HEK293 (cell line): Measurements from ENCODE around the gene ITSN2.

Experiments
- CTCF ChIA-PET: fragments of 350-600 bp; formaldehyde crosslinking; extraction: SDS; loops from one replicate; lab custom pipeline; 2021; ENCODE audit warnings: antibody characterized with exemption; lab: Yijun Ruan, JAX
- POLR2A ChIA-PET: fragments of 300-600 bp; formaldehyde crosslinking; extraction: SDS; loops from one replicate; lab custom pipeline; 2020; ENCODE audit warnings: antibody characterized with exemption, inconsistent platforms; lab: Yijun Ruan, JAX
- H3K27ac ChIP-seq: fragments of 200-500 bp; sonication (Bioruptor generic); 2 replicates; pipeline ENCODE4 v1.5.1; 2014; ENCODE audit warnings: low read depth, low read length, control low read depth, inconsistent platforms; ENCODE audit errors: extremely low read depth
- H3K36me3 ChIP-seq, 2 experiments: fragments of 200-500 bp in 1 of 2; sonication (Bioruptor generic) in 1 of 2; 1 replicate in 1 of 2; 2 replicates in 1 of 2; pipeline ENCODE4 v1.5.1; 2014 to 2017; ENCODE audit warnings: inconsistent platforms in 2 of 2, low read length in 2 of 2; ENCODE audit not compliant: control insufficient read depth in 2 of 2, insufficient read depth in 1 of 2
- H3K4me1 ChIP-seq: fragments of 200-500 bp; sonication (Bioruptor generic); 2 replicates; pipeline ENCODE4 v1.5.1; 2014; ENCODE audit warnings: mild to moderate bottlenecking, low read length, inconsistent platforms; ENCODE audit not compliant: control insufficient read depth, insufficient read depth
- H3K4me3 ChIP-seq: 2 replicates; pipeline ENCODE4 v1.5.1; 2011; ENCODE audit warnings: low read depth, mild to moderate bottlenecking, control low read depth, low read length, moderate library complexity
- H3K9me3 ChIP-seq: fragments of 200-500 bp; sonication (Bioruptor generic); 2 replicates; pipeline ENCODE4 v1.5.1; 2014; ENCODE audit warnings: low read depth, low read length, inconsistent platforms; ENCODE audit not compliant: control insufficient read depth, insufficient read depth
- GLIS1 ChIP-seq: fragments of 450-650 bp; formaldehyde crosslinking; IDR thresholded peaks from 2 replicates; pipeline ENCODE4 v1.5.1; 2016; ENCODE audit warnings: missing biosample characterization, missing genetic modification characterization
- HOXD13 ChIP-seq: sonication (generic); formaldehyde crosslinking; IDR thresholded peaks from 2 replicates; pipeline ENCODE4 v1.8.0; 2022; ENCODE audit warnings: missing genetic modification reagents, borderline replicate concordance
- OSR2 ChIP-seq: fragments of 450-650 bp; formaldehyde crosslinking; IDR thresholded peaks from 2 replicates; pipeline ENCODE4 v1.5.1; 2016; ENCODE audit warnings: missing biosample characterization, missing genetic modification characterization
- PRDM10 ChIP-seq: fragments of 450-650 bp; formaldehyde crosslinking; IDR thresholded peaks from 2 replicates; pipeline ENCODE4 v1.5.1; 2016; ENCODE audit warnings: missing biosample characterization, missing genetic modification characterization
- SALL2 ChIP-seq: fragments of 450-650 bp; formaldehyde crosslinking; IDR thresholded peaks from 2 replicates; pipeline ENCODE4 v1.5.0; 2017; ENCODE audit warnings: missing biosample characterization, mild to moderate bottlenecking, missing genetic modification characterization, borderline replicate concordance
- ZNF10 ChIP-seq: fragments of 450-650 bp; formaldehyde crosslinking; IDR thresholded peaks from 2 replicates; pipeline ENCODE4 v1.5.1; 2017; ENCODE audit warnings: missing biosample characterization, missing genetic modification characterization
- ZNF202 ChIP-seq: fragments of 450-650 bp; formaldehyde crosslinking; IDR thresholded peaks from 2 replicates; pipeline ENCODE4 v1.5.1; 2016; ENCODE audit warnings: missing biosample characterization, missing genetic modification characterization, borderline replicate concordance
- ZNF404 ChIP-seq: fragments of 450-650 bp; formaldehyde crosslinking; IDR thresholded peaks from 2 replicates; pipeline ENCODE4 v1.5.1; 2017; ENCODE audit warnings: missing biosample characterization, missing genetic modification characterization
- ZNF596 ChIP-seq: fragments of 450-650 bp; IDR thresholded peaks from 2 replicates; pipeline ENCODE4 v1.5.0; 2018; ENCODE audit warnings: missing biosample characterization, mild to moderate bottlenecking, missing genetic modification characterization, moderate library complexity
- ZNF621 ChIP-seq: fragments of 450-650 bp; formaldehyde crosslinking; IDR thresholded peaks from 2 replicates; pipeline ENCODE4 v1.5.1; 2017; ENCODE audit warnings: missing biosample characterization, missing genetic modification characterization
- ZNF707 ChIP-seq: fragments of 450-650 bp; formaldehyde crosslinking; IDR thresholded peaks from 2 replicates; pipeline ENCODE4 v1.5.1; 2016; ENCODE audit warnings: missing biosample characterization, missing genetic modification characterization
- ZNF785 ChIP-seq: fragments of 450-650 bp; formaldehyde crosslinking; IDR thresholded peaks from 2 replicates; pipeline ENCODE4 v1.5.1; 2016; ENCODE audit warnings: missing biosample characterization, missing genetic modification characterization
- ZNF792 ChIP-seq: fragments of 450-650 bp; formaldehyde crosslinking; IDR thresholded peaks from 2 replicates; pipeline ENCODE4 v1.5.1; 2016; ENCODE audit warnings: missing biosample characterization, missing genetic modification characterization
- ZSCAN30 ChIP-seq: fragments of 450-650 bp; IDR thresholded peaks from 2 replicates; pipeline ENCODE4 v1.5.1; 2018; ENCODE audit warnings: missing biosample characterization, mild to moderate bottlenecking, missing genetic modification characterization, moderate library complexity
- TF ChIP-seq, protein P1 (sequence below): fragments of 450-650 bp; formaldehyde crosslinking; IDR thresholded peaks from 2 replicates; pipeline ENCODE4 v1.5.1; 2016; ENCODE audit warnings: missing biosample characterization, missing genetic modification characterization
- TF ChIP-seq, protein P2 (sequence below): fragments of 450-650 bp; formaldehyde crosslinking; IDR thresholded peaks from 2 replicates; pipeline ENCODE4 v1.5.1; 2016; ENCODE audit warnings: missing biosample characterization, missing genetic modification characterization
- TF ChIP-seq, protein P3 (sequence below): fragments of 450-650 bp; formaldehyde crosslinking; IDR thresholded peaks from 2 replicates; pipeline ENCODE4 v1.5.1; 2017; ENCODE audit warnings: missing biosample characterization, missing genetic modification characterization
- TF ChIP-seq, protein P4 (sequence below): fragments of 450-650 bp; formaldehyde crosslinking; IDR thresholded peaks from 2 replicates; pipeline ENCODE4; 2016; ENCODE audit warnings: missing biosample characterization, missing genetic modification characterization
- TF ChIP-seq, protein P5 (sequence below): fragments of 450-650 bp; formaldehyde crosslinking; IDR thresholded peaks from 2 replicates; pipeline ENCODE4 v1.5.1; 2017; ENCODE audit warnings: missing biosample characterization, missing genetic modification characterization
- TF ChIP-seq, protein P6 (sequence below): fragments of 450-650 bp; formaldehyde crosslinking; IDR thresholded peaks from 2 replicates; pipeline ENCODE4 v1.5.1; 2016; ENCODE audit warnings: missing biosample characterization, missing genetic modification characterization, low read depth

ITSN2 gene

DNA sequence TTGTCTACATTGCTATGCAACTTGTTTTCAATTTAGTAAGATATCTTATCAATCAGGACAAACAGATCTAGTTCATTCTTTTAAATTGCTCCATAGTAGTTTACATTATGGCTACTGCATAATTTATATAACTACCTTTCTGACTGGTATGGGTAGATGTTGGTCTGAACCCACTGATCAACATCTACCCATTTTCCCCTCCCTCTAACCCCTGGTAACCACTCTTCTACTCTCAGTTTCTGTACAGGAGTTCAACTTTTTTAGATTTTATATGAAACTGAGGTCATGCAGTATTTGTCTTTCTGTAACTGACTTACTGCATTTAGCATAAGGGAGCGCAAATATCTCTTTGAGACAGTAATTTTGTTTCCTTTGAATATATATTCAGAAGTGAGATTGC, 73.2 kb downstream of the ITSN2 start:
- Histone ChIP-seq H3K4me3 (no peak overlapping the region), H3K36me3 (peaks cover 3 to 13% of the 10 kb centered on the region in 2 experiments), H3K9me3 (no peaks in the 10 kb centered on the region), H3K27ac (no peak overlapping the region), H3K4me1 (peaks cover 11% of the 10 kb centered on the region)
- ChIA-PET CTCF (no interaction called here), POLR2A (no interaction called here)
- TF ChIP-seq ZNF404 (tag by site-specific recombination) (no peak), ZNF785 (no peak), ZNF10 (tag by site-specific recombination) (no peak), ZNF596 (tag by site-specific recombination) (no peak), GLIS1 (tag by site-specific recombination) (no peak), OSR2 (no peak), ZNF792 (tag by site-specific recombination) (no peak), HOXD13 (no peak), ZNF707 (tag by site-specific recombination) (no peak), ZNF202 (tag by site-specific recombination) (no peak), SALL2 (tag by site-specific recombination) (no peak), ZNF621 (tag by site-specific recombination) (no peak), ZSCAN30 (no peak), PRDM10 (no peak)
- TF ChIP-seq, protein P1, sequence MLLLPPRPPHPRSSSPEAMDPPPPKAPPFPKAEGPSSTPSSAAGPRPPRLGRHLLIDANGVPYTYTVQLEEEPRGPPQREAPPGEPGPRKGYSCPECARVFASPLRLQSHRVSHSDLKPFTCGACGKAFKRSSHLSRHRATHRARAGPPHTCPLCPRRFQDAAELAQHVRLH (tag by site-specific recombination) = no peak
- TF ChIP-seq, protein P2, sequence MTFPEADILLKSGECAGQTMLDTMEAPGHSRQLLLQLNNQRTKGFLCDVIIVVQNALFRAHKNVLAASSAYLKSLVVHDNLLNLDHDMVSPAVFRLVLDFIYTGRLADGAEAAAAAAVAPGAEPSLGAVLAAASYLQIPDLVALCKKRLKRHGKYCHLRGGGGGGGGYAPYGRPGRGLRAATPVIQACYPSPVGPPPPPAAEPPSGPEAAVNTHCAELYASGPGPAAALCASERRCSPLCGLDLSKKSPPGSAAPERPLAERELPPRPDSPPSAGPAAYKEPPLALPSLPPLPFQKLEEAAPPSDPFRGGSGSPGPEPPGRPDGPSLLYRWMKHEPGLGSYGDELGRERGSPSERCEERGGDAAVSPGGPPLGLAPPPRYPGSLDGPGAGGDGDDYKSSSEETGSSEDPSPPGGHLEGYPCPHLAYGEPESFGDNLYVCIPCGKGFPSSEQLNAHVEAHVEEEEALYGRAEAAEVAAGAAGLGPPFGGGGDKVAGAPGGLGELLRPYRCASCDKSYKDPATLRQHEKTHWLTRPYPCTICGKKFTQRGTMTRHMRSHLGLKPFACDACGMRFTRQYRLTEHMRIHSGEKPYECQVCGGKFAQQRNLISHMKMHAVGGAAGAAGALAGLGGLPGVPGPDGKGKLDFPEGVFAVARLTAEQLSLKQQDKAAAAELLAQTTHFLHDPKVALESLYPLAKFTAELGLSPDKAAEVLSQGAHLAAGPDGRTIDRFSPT (tag by site-specific recombination) = no peak
- TF ChIP-seq, protein P3, sequence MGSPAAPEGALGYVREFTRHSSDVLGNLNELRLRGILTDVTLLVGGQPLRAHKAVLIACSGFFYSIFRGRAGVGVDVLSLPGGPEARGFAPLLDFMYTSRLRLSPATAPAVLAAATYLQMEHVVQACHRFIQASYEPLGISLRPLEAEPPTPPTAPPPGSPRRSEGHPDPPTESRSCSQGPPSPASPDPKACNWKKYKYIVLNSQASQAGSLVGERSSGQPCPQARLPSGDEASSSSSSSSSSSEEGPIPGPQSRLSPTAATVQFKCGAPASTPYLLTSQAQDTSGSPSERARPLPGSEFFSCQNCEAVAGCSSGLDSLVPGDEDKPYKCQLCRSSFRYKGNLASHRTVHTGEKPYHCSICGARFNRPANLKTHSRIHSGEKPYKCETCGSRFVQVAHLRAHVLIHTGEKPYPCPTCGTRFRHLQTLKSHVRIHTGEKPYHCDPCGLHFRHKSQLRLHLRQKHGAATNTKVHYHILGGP (tag by site-specific recombination) = no peak
- TF ChIP-seq, protein P4, sequence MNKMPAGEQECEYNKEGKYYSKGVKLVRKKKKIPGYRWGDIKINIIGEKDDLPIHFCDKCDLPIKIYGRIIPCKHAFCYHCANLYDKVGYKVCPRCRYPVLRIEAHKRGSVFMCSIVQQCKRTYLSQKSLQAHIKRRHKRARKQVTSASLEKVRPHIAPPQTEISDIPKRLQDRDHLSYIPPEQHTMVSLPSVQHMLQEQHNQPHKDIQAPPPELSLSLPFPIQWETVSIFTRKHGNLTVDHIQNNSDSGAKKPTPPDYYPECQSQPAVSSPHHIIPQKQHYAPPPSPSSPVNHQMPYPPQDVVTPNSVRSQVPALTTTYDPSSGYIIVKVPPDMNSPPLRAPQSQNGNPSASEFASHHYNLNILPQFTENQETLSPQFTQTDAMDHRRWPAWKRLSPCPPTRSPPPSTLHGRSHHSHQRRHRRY (tag by site-specific recombination) = no peak
- TF ChIP-seq, protein P5, sequence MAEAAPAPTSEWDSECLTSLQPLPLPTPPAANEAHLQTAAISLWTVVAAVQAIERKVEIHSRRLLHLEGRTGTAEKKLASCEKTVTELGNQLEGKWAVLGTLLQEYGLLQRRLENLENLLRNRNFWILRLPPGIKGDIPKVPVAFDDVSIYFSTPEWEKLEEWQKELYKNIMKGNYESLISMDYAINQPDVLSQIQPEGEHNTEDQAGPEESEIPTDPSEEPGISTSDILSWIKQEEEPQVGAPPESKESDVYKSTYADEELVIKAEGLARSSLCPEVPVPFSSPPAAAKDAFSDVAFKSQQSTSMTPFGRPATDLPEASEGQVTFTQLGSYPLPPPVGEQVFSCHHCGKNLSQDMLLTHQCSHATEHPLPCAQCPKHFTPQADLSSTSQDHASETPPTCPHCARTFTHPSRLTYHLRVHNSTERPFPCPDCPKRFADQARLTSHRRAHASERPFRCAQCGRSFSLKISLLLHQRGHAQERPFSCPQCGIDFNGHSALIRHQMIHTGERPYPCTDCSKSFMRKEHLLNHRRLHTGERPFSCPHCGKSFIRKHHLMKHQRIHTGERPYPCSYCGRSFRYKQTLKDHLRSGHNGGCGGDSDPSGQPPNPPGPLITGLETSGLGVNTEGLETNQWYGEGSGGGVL (tag by site-specific recombination) = no peak
- TF ChIP-seq, protein P6, sequence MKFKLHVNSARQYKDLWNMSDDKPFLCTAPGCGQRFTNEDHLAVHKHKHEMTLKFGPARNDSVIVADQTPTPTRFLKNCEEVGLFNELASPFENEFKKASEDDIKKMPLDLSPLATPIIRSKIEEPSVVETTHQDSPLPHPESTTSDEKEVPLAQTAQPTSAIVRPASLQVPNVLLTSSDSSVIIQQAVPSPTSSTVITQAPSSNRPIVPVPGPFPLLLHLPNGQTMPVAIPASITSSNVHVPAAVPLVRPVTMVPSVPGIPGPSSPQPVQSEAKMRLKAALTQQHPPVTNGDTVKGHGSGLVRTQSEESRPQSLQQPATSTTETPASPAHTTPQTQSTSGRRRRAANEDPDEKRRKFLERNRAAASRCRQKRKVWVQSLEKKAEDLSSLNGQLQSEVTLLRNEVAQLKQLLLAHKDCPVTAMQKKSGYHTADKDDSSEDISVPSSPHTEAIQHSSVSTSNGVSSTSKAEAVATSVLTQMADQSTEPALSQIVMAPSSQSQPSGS (tag by site-specific recombination) = no peak
